ENCODE data around the gene ARFGAP3.

- TF ChIP-seq BCL3 (IDR thresholded peaks at IDR 0.05), result no peak
- TF ChIP-seq CTCF (IDR thresholded peaks at IDR 0.05), result no peak
- no peak for TF ChIP-seq CHD2 (IDR thresholded peaks at IDR 0.05; ENCODE audit: low read length, partially characterized antibody)
- TF ChIP-seq BHLHE40 (IDR thresholded peaks at IDR 0.05; ENCODE audit: low read depth, low read length), result no peak
- TF ChIP-seq HOXA7 (CRISPR knock-in tag; IDR thresholded peaks at IDR 0.05), result no peak
- no peak for TF ChIP-seq HDAC2 (IDR thresholded peaks at IDR 0.05)
- no peak for TF ChIP-seq SMC3 (IDR thresholded peaks at IDR 0.05)
- no peak for TF ChIP-seq POLR2A (IDR thresholded peaks at IDR 0.05; ENCODE audit: low read length)
Observed at GRCh38 chr22:42872821-42873220, 15.7 kb upstream of the ARFGAP3 start.
